Posterior vena cava (tissue), 2 donors: ENCODE measurements around the gene ADGRB3. TPM values are rescaled to one million over a fixed set of nuclear protein-coding genes. Genes with fewer than 3 reads are reported as not detected.
"Not testable (repeated sequence)": the region's sequence is repeated elsewhere in the genome, so short reads cannot be mapped to it uniquely, and the experiment has no call there.

Experiments used
- DNase-seq: peaks from one replicate; pipeline ENCODE4 v3.0.0-alpha.2; 2020; ENCODE audit warnings: low spot score
- intact Hi-C, 2 donors: fragments of 100-400 bp; cut with DNase I; formaldehyde crosslinking; loops; one replicate each; pipeline versions ENCODE4 v1.14.1 to v1.14.2; 2022 to 2023
- total RNA-seq, 2 donors: library from RNA; stranded (reverse); fragmentation: NEBNext Ultra II Directional; extraction: Animal tissue kit (Norgen Biotek cat#: 25700); gene quantifications; one replicate each; pipeline ENCODE4 v1.2.1, GENCODE V29; 2021
- donor health status: DM: yes; HTN: yes; CAD: no.
- donor health status: DM: yes; HTN: yes; CAD: no.

Gene ADGRB3
- total RNA-seq, 2 donors from 2014 or later, result 2.0 to 5.9 TPM

DNA sequence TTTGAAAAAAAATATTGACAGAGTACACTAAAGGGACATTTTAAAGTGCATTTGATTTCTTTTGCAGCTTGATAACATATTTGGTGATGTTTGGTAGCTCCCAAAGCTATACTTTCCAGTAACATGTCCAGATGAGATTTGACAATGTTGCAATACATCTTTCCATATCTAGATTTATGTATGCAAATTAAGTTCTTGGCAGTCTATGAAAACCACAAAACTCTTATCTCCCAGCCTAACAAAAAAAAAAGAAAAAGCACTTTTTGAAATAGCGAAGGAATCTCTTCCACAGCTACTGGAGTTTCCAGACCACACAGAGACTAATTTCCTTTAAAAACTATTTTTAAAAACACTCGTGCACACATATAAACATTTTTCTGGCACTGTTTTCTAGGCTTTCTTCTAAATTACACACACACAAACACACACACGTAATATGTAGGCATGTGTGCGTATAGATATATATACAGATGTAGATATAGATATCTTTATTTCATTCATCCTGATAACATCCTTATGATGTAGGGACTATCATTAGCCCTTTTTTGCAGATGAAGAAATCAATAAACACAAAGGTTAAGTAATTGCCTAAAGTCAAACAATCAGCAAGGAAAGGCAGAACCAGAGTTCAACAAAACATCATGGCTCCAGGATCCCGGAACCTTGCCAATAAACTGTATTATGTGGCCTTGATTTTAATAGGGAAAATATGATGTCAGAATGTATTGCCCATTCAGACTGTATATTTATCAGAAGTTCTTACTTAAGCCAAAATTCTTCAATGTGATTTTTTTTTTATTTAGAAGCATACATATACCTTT is 93.3 kb downstream of the ADGRB3 start:
- intact Hi-C loops, result no loop called here
- DNase-seq, result no peak

DNA sequence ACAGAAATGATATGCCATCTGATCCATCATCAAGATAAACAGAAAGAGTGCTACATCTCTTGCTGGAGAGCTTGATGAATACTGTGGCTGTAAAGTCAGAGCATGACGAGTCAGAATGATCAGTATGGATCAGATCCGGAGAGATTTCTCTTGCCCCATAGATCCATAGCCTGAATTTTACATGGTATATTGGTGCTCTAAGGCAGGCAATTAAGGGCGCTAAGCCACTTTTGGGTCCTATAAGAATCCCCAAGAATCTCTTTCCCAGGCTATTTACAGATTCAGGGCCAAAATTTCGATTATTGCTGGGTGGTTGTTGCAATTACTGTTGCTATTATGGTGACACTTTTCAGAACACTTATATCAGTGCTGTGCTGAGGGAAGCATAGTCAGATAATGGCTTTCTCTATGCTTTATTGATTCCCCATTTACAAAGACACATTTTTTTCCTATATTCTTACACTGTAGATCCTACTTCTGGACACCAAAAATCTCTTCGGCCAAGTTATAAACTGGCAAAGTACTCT is 94.4 kb downstream of the ADGRB3 start:
- intact Hi-C loops, result no loop called here
- DNase-seq, result no peak

DNA sequence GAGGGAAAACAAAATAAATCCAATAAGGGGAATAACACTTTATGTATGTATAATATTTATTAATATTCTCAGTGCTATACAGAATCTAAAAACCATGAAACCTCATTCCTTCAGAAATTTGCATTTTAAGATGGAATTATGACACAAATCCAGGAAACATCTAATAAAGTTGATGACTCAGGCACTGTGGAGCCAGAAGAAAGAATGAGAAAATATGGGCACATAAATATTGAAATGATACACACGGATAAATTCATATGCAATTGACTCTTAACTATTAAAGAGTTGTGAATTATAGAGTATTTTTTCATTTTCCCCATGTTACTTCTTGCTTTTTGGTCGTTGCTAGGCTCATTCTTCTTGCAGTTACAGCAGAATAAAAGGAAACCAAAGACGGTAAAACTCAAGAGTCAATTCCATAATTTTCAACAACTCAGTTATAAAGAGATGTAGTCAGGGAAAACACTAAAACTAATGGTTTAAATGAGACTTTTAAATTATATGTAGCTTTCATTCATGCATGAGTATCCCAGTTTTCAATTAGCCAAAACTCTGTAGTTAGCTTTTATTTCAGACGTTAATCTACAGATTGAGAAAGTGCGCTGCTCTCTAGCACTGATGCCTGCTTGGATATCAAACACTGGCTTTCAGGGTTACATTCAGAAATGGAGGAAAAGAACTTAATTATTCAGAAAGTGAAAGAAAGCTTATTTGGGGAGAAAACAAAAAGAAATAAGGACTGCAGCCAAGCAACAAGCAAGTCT is 95.4 kb downstream of the ADGRB3 start:
- intact Hi-C loops, result no loop called here
- DNase-seq, result no peak

DNA sequence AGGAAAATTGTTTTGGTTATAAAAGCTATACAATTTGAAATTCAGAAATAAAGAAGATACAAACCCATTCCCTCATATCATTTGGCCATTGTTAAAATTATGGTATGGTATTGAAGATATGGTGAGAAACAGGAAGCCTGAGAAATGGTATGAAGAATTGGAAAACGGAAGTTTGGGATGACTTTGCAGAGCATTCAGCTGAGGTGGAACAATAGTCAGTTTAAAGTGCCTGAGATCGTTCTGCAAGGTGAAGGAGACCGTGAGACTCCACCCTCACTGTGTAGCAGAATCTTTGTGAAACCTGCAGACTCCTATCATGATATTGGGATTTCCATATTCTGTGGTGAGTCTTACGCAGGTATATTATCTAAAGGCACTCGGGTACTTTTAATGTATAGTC is 97.3 kb downstream of the ADGRB3 start:
- intact Hi-C loops, result no loop called here
- DNase-seq, result no peak

DNA sequence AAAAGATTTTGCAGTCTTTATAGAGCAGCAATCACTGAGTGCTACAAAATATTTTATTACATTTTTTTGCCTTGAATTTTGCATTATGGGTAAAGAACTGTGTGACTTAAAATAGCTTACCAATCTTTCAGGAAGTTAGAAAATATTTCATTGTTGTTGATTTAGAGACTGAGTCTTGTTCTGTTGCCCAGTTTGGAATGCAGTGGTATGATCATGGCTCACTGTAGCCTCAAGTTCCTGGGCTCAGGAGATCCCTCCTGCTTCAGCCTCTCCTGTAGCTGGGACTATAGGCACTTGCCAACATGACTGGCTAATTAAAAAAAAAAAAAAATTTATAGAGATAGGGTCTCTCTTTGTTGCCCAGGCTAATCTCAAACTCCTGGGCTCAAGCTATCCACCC is 100.8 kb downstream of the ADGRB3 start:
- DNase-seq, result no peak
- intact Hi-C loops, result no loop called here

DNA sequence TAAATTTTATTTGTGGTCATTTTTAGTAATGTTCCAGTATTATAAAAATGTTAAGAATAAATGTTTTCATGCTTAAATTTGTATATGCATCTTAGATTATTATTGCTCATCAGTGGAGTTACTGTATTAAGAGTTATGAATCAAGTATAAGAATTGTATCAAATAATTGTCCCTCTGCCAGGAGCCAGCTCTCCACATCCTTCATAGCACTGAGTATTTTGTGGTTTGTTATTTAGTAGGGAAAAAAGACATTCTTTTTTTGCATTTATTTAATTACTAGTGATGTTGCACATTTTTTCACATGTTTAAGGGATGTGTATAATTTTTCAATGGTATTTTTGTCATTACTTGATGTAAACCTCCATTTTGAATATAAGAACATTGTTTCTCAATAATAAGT is 102.0 kb downstream of the ADGRB3 start:
- DNase-seq, result no peak
- intact Hi-C loops, result no loop called here

DNA sequence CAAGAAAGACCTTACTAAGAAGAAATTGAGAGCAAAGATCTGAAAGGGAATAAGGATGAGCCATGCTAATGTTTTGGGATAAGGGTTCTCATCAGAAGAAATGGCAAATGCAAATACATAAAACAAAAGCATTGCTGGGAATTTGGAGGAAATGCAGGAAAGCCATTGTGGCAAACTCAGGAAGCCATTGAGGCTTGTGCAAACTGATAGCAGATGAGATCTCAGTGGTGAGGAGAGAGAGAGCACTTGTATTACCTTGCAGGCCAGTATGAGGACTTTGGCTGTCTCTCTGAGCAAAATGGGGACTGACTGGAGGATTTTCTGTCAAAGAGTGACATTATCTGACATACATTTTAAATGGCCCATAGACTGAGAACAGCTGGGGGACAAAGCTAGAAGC is 103.0 kb downstream of the ADGRB3 start:
- DNase-seq, result no peak
- intact Hi-C loops, result no loop called here

DNA sequence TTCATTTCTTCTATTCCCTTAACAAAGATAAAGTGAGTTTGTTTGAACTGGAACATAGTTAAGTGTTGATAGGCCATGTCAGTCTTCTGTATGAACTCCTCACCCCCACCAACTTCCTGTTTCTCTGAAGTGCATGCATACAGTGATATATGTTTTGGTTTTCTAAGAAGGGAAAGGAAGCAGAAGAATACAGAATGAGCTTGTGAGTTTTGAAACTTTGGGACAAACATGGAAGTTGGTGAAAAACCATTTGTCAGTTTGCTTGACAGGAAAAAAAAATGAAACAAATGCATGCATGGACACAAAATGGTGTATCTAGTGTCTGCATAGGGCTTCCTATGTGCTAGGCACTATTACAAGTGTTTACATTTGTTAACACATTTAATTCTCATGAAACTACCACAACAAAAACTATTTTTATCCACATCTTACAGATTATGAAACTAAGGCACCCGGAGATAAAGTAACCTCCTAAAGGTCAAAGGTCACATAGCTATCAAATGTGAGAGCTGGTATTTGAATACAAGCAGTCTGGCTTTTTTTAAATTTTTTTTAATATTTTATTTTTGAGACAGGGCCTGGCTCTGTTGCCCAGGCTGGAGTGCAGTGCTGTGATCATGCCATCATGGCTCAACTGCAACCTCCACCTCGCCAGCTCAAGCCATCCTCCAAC is 105.9 kb downstream of the ADGRB3 start:
- no peak for DNase-seq
- intact Hi-C loops, result no loop called here

DNA sequence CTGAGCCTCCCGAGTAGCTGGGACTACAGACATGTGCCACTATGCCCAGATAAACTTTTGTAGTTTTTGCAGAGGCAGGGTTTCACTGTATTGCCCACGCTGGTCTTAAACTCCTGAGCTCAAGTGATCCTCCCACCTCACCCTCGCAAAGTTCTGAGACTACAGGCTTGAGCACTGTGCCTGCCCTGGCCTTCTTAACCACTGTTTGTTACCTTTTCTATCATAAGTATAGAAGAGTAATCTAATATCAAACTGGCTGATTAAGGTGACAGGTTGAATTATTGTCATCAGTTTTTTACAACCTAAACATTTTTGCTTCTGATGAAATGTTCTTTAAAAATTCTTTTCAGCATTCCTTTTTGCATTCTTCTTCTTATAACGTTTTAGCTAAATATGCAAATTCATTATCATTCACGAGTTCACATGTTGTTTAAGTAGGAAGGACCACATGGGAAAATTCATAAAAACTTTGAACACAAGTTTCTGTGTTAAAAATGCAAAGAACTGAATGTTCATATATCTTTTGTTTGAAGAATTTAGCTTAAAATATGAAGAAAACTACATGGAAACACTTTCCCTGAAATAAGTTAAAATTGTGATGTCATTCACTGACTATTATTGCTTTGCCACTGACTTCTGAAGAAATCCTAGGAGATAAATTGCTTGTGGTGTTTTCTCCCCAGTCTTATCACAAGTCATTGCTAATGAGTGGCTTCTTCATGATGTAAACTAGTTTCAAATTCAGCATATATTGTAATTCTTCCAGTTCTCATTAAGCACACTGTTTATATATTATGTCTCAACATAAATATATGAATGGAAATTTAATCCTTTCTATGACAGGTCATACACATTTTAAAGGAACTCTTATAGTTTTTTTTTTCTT is 106.7 kb downstream of the ADGRB3 start:
- intact Hi-C loops, result no loop called here
- no peak for DNase-seq

DNA sequence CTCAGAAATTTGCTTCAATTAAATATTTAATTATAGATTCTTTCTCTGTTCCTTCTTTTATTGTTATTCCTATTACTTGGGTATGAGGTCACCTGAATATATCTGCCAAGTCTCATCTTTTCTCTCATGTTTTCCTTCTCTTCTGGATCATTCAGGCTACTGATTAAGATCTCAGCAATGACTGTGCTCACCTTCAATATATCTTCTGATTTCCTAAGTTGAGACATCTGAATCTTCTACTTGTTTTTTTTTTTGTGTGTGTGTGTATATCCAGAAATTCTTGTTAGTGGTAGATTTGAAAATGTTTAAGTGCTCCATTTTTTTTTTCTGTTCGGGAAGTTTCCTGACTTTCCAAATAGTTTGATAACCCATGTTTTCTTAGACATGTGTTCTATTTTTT is 108.0 kb downstream of the ADGRB3 start:
- no peak for DNase-seq
- intact Hi-C loops, result no loop called here

DNA sequence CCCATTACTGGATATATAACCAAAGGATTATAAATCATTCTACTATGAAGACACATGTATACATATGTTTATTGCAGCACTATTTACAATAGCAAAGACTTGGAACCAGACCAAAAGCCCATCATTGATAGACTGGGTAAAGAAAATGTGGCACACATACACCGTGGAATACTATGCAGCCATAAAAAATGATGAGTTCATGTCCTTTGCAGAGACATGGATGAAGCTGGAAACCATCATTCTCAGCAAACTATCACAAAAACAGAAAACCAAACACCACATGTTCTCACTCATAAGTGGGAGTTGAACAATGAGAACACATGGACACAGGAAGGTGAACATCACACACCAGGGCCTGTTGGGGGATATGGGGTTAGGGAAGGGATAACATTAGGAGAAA is 109.3 kb downstream of the ADGRB3 start:
- intact Hi-C loops, DNase-seq: not testable (repeated sequence)

DNA sequence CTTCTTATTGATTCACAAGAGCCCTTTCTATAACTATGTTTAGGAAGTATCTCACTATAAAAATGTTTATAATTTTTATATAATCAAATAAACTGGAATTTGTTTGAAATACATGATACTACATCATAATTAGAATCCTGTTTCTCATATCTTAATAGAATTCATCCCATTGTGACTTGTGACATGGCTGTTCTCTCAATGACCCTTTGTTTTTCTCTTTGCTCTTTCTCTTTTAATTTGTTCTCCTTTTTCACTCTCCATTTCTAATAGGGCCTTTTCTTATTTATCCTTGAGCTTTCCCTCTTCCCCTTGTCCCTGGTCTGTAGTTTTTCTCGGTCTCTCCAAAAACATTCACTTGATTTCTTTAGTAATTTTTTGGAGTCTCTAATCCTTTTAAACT is 111.3 kb downstream of the ADGRB3 start:
- DNase-seq, result no peak
- intact Hi-C loops, result no loop called here

DNA sequence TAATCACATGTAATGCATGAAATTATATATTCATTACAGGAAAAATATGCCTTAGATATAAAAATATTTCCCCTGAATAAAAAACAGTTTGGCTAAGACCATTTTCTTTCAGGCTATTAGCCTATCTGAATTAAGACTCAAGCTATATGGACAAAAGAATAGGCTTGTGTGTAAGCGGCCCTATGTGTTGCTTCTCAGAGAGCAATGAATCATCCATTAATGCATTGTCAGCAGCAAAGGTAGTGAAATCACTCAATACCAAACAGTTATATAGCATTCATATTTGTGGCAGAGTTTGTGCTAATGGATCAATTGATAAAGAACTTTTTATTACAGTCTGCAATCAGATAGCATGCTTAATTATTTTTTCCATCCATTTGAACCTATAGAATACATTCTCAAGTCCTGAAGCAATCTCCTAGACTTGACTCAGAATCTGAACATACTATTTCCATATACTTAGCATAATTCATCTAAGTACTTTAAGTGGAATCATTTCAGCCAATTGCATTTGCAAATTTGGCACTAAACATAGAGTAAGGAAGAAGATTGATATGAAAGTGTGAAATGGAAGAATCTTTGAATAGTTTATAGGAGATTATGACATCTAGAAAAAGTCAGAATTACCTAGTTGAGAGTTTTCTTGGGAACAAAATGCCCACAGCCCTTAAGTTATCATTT is 112.2 kb downstream of the ADGRB3 start:
- DNase-seq, result no peak
- intact Hi-C loops, result no loop called here

DNA sequence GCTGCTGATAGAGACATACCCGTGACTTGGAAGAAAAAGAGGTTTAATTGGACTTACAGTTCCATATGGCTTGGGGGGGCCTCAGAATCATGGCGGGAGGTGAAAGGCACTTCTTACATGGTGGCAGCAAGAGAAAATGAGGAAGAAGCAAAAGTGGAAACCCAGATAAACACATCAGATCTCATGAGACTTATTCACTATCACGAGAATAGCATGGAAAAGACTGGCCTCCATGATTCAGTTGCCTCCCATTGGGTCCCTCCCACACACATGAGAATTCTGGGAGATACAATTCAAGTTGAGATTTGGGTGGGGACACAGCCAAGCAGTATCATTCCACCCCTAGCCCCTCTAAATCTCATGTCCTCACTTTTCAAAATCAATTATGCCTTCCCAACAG is 112.8 kb downstream of the ADGRB3 start:
- intact Hi-C loops, DNase-seq: not testable (repeated sequence)

DNA sequence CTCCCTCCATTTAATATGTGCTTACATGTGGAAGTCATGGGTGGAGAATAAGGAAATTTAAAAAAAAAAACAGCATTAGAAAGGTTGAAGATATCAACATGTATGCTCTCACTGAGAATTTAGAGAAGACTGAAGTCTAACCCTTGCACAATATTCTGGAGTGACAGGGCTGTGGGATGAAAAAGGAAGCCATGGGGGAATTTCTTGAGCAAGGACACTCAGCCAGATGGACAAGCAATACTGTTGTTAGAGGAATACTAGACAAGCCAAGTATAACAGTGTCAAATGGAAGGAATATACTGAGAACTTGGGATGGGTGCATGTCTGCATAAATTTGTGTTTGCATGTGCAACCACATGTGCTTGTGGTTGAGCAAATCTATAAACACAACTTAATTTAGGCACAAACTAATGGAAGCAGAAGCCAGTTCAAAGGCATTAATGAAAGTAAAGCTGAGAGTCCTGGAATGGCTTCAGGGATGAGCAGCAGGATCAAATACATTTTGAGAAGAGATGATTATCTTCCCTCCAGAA is 119.7 kb downstream of the ADGRB3 start:
- intact Hi-C loops, result no loop called here
- no peak for DNase-seq

DNA sequence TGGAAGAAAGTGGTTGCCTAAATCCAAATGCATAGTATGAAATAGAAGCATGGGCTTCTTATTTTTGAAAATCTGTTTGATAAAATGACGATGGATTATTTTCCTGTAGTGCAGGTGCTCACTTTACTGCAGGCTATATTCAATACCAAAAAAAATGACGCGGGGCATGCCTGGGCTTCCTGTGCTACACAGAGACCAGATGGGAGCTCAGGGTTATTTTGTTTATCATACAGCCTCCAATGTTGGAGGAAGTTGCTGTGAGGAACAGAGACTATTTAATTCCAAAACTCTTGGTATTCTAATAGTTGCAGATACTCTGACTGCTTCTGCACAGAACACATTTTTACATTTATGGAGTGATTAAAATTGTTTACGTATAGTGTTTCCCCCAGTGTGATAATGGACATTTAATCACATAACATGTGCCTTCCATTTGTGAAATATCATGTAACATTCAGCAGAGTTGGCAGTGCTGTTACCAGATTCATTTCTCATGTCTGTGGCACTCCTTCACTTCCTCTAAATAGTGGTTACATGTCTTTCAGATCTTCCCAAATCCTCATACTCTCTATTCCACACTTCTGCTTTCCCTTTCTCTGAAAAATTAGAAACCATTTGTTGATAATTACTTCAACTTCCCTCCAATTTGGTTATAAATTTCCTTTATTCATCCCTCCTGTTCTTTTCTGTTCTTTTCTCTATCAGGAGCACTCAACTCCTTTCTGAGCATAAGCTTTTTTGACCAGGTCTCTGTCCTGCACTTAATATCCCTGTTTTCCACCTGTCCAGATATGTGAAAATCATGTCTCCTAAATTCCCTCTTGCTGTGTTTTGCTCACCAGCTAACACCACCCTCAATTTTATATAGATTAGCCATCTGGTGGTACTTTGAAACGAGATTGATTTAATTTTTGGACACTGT is 121.6 kb downstream of the ADGRB3 start:
- DNase-seq, result no peak
- intact Hi-C loops, result no loop called here

DNA sequence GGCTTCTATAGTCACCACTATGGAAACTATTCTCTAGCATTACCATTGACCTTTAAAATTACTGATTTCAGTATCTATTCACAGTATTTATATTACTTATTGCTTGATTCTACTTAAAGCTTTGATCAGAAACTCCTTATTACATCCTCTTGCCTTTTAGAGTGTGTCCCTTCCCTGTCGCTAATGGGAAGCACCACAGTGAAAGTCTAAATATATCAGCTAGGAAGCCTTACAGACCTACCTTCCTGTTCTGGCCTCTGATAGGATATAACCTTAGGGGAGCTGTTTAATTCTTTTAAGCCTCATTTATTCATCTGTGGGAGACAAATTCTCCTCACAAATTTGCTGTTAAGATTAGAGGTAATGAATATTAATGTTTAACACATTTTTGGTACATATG is 122.7 kb downstream of the ADGRB3 start:
- intact Hi-C loops, result no loop called here
- DNase-seq, result no peak
